ENCODE data around the gene TAF6.

The TAF6 gene

GRCh38 chr7:100119970-100120732, 993 bp upstream of the TAF6 start:
- no peak for FAIRE-seq

- FAIRE-seq = no peak
Observed at GRCh38 chr7:100118388-100119071, 628 bp downstream of the TAF6 start.

GRCh38 chr7:100115026-100115425, 4.1 kb downstream of the TAF6 start:
- FAIRE-seq = no peak

- FAIRE-seq = no peak
Observed at GRCh38 chr7:100111914-100112313, 7.2 kb downstream of the TAF6 start.

- no peak for FAIRE-seq
Observed at GRCh38 chr7:100111156-100111555, 8.0 kb downstream of the TAF6 start.

- FAIRE-seq = no peak
Observed at GRCh38 chr7:100109521-100110163, 9.5 kb downstream of the TAF6 start.

GRCh38 chr7:100107890-100108289, 11.3 kb downstream of the TAF6 start:
- FAIRE-seq = no peak

- no peak for FAIRE-seq
Observed at GRCh38 chr7:100107125-100107737, 11.9 kb downstream of the TAF6 start.

- no peak for FAIRE-seq
Observed at GRCh38 chr7:100106633-100107032, 12.5 kb downstream of the TAF6 start.

- no peak for FAIRE-seq
Observed at GRCh38 chr7:100105534-100105933, 13.6 kb downstream of the TAF6 start.

- no peak for FAIRE-seq
Observed at GRCh38 chr7:100102950-100103840, 16.0 kb downstream of the TAF6 start.

- FAIRE-seq = no peak
Observed at GRCh38 chr7:100101016-100101862, 17.9 kb downstream of the TAF6 start, which contains the start of the genes AP4M1 and MCM7. TSS of gene AP4M1 (plus strand) at chr7:100101643. CDS start at chr7:100101715, 72 bp downstream. TSS of gene MCM7 (minus strand) at chr7:100101397. CDS start at chr7:100101294, 103 bp downstream.

- no peak for FAIRE-seq
Observed at GRCh38 chr7:100100420-100101015, 18.6 kb downstream of the TAF6 start.

- FAIRE-seq = no peak
Observed at GRCh38 chr7:100099452-100099851, 19.7 kb downstream of the TAF6 start.

GRCh38 chr7:100098913-100099312, 20.2 kb downstream of the TAF6 start:
- FAIRE-seq = no peak

- no peak for FAIRE-seq
Observed at GRCh38 chr7:100095704-100096103, 23.5 kb downstream of the TAF6 start.

GRCh38 chr7:100095289-100095688, 23.9 kb downstream of the TAF6 start:
- no peak for FAIRE-seq

- no peak for FAIRE-seq
Observed at GRCh38 chr7:100093925-100094486, 25.2 kb downstream of the TAF6 start.

GRCh38 chr7:100093498-100093897, 25.7 kb downstream of the TAF6 start:
- FAIRE-seq = no peak

- no peak for FAIRE-seq
Observed at GRCh38 chr7:100093054-100093453, 26.1 kb downstream of the TAF6 start.
